Measurements from ENCODE around the gene GTSE1.

DNA sequence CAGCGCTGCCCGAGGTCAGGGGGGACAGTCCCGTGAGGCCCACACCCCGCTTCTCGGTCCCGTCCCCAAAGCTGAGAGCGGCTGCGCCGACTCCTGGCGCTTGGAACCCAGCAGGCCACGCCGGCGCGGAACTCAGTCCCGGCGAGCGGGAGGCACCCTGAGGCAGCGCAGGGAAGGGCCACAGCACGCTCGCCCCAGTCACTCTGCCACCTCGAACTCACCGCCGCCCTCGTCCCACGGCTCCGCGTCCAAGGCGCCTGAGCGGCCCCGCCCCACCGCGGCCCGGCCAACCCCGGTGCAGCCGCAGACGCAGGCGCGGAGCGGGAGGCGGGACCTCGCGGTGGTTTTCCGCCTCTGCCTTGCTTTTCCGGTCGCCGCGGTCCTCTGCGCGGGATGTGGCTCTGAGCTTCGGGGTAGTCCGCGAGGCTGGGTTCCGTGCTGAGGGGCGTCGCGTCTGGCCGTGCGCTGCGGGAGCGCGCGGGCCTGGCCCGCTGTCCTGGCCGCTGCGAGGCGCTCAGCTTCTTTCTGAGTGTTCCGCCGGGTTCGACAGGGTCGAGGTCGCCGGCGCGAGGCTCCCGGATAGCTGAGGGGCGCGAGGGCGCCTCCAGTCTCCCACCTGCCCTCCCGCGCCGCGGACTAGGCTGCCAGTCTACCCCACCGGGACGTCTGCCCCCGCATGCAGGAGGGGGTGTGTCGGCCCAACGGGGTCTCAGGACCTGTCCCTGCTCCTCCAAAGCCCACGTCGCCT is 46.5 kb upstream of the GTSE1 start, which contains the start of gene CDPF1:
- TF ChIP-seq, protein P1, sequence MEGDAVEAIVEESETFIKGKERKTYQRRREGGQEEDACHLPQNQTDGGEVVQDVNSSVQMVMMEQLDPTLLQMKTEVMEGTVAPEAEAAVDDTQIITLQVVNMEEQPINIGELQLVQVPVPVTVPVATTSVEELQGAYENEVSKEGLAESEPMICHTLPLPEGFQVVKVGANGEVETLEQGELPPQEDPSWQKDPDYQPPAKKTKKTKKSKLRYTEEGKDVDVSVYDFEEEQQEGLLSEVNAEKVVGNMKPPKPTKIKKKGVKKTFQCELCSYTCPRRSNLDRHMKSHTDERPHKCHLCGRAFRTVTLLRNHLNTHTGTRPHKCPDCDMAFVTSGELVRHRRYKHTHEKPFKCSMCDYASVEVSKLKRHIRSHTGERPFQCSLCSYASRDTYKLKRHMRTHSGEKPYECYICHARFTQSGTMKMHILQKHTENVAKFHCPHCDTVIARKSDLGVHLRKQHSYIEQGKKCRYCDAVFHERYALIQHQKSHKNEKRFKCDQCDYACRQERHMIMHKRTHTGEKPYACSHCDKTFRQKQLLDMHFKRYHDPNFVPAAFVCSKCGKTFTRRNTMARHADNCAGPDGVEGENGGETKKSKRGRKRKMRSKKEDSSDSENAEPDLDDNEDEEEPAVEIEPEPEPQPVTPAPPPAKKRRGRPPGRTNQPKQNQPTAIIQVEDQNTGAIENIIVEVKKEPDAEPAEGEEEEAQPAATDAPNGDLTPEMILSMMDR (IDR thresholded peaks at IDR 0.05), result peak in 2 of 4 experiments; percentile 12 to 17
- TF ChIP-seq POLR2A (IDR thresholded peaks at IDR 0.05) (peak; percentile 65 to 74), POLR2AphosphoS5 (IDR thresholded peaks at IDR 0.05) (no peak), EP300 (IDR thresholded peaks at IDR 0.05) (no peak)

All from gastroesophageal sphincter (tissue), 3 donors.